Trophoblast cell (in vitro differentiated cells and primary cell): Measurements from ENCODE around the gene NFU1.

Experiments
- DNase-seq, 2 donors: peaks; one replicate each; pipeline ENCODE4 v3.0.0-alpha.2; 2016
- H2AFZ ChIP-seq: 2 replicates; pipeline ENCODE4 v1.6.1; 2013; ENCODE audit warnings: low read length, moderate library complexity, mild to moderate bottlenecking; ENCODE audit not compliant: insufficient read depth, poor library complexity
- H2AK5ac ChIP-seq: 2 replicates; pipeline ENCODE4 v1.6.1; 2013; ENCODE audit warnings: mild to moderate bottlenecking, low read length
- H2BK120ac ChIP-seq: 2 replicates; pipeline ENCODE4 v1.6.1; 2013; ENCODE audit warnings: low read length, mild to moderate bottlenecking, moderate library complexity; ENCODE audit not compliant: insufficient read depth, poor library complexity
- H2BK12ac ChIP-seq: 2 replicates; pipeline ENCODE4 v1.6.1; 2013; ENCODE audit warnings: mild to moderate bottlenecking, low read length, moderate library complexity
- H2BK5ac ChIP-seq: 2 replicates; pipeline ENCODE4 v1.6.1; 2013; ENCODE audit warnings: low read length, low read depth, moderate library complexity, mild to moderate bottlenecking; ENCODE audit not compliant: poor library complexity
- H3K14ac ChIP-seq: 2 replicates; pipeline ENCODE4 v1.6.1; 2013; ENCODE audit warnings: mild to moderate bottlenecking, low read length
- H3K18ac ChIP-seq: 2 replicates; pipeline ENCODE4 v1.6.1; 2013; ENCODE audit warnings: mild to moderate bottlenecking, low read length
- H3K23ac ChIP-seq: 2 replicates; pipeline ENCODE4 v1.6.1; 2013; ENCODE audit warnings: low read length
- H3K27ac ChIP-seq: 2 replicates; pipeline ENCODE4 v1.5.1; 2013; ENCODE audit warnings: low read depth, mild to moderate bottlenecking, inconsistent platforms, low read length, moderate library complexity
- H3K27me3 ChIP-seq: 2 replicates; pipeline ENCODE4 v1.6.1; 2013; ENCODE audit warnings: inconsistent platforms, mild to moderate bottlenecking, low read length, moderate library complexity; ENCODE audit not compliant: insufficient read depth
- H3K36me3 ChIP-seq, 2 experiments: 1 replicate in 1 of 2; 2 replicates in 1 of 2; pipeline ENCODE4 v1.6.1; 2013; ENCODE audit warnings: low read length in 2 of 2, mild to moderate bottlenecking in 2 of 2, moderate library complexity in 1 of 2; ENCODE audit not compliant: insufficient read depth in 2 of 2, control insufficient read depth in 1 of 2
- H3K4ac ChIP-seq: 2 replicates; pipeline ENCODE4 v1.6.1; 2013; ENCODE audit warnings: low read depth, mild to moderate bottlenecking, low read length, moderate library complexity
- H3K4me1 ChIP-seq, 2 experiments: 1 replicate in 1 of 2; 2 replicates in 1 of 2; pipeline ENCODE4 v1.6.1; 2013; ENCODE audit warnings: low read length in 2 of 2, mild to moderate bottlenecking in 2 of 2, moderate library complexity in 1 of 2; ENCODE audit not compliant: insufficient read depth in 2 of 2, control insufficient read depth in 1 of 2
- H3K4me2 ChIP-seq: 2 replicates; pipeline ENCODE4 v1.6.1; 2013; ENCODE audit warnings: inconsistent platforms, mild to moderate bottlenecking, low read length, moderate library complexity
- H3K4me3 ChIP-seq: 2 replicates; pipeline ENCODE4 v1.5.1; 2013; ENCODE audit warnings: mild to moderate bottlenecking, low read depth, low read length, inconsistent platforms
- H3K79me1 ChIP-seq: one replicate; pipeline ENCODE4 v1.6.1; 2013; ENCODE audit warnings: low read length
- H3K79me2 ChIP-seq: 2 replicates; pipeline ENCODE4 v1.6.1; 2013; ENCODE audit warnings: low read length, mild to moderate bottlenecking; ENCODE audit not compliant: control insufficient read depth, insufficient read depth, poor library complexity
- H3K9ac ChIP-seq: 2 replicates; pipeline ENCODE4 v1.6.1; 2013; ENCODE audit warnings: mild to moderate bottlenecking, low read length
- H3K9me3 ChIP-seq: 2 replicates; pipeline ENCODE4 v1.6.1; 2013; ENCODE audit warnings: low read depth, mild to moderate bottlenecking, control low read depth, inconsistent platforms, low read length; ENCODE audit not compliant: insufficient read depth
- H4K12ac ChIP-seq: 2 replicates; pipeline ENCODE4 v1.6.1; 2013; ENCODE audit warnings: low read depth, mild to moderate bottlenecking, low read length, moderate library complexity
- H4K8ac ChIP-seq: 2 replicates; pipeline ENCODE4 v1.6.1; 2013; ENCODE audit warnings: low read depth, mild to moderate bottlenecking, low read length, moderate library complexity
- H4K91ac ChIP-seq: one replicate; pipeline ENCODE4 v1.6.1; 2013; ENCODE audit warnings: low read depth, mild to moderate bottlenecking, low read length, moderate library complexity
- WGBS: extraction: QIAGEN DNeasy Blood & Tissue Kit; methylation state at CpG from one replicate; pipeline ENCODE4 v1.1.7; 2013; ENCODE audit warnings: missing lambda C conversion rate; ENCODE audit not compliant: insufficient read length, insufficient coverage; ENCODE audit errors: extremely low coverage; 5-methylcytosine and 5-hydroxymethylcytosine counted together

NFU1 gene

DNA sequence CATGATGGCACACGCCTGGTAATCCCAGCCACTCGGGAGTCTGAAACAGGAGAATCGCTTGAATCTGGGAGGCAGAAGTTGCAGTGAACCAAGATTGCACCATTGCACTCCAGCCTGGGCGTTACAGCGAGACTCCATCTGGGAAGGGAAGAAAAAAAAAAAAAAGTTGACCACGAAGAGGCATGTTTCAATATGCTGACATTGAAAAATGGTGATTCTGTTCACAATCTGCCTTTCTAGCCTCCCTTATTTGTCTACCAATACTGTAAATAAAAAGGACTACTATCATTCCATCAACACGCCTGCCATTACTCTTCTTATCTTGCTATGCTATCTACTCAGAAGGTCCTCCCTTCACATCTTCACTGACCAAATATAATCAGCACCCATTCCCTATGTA is 68.6 kb downstream of the NFU1 start:
- Histone ChIP-seq H3K79me1 (no peaks in the 10 kb centered on the region), H3K27ac (no peak overlapping the region), H3K4me3 (no peak overlapping the region), H3K4me2 (no peak overlapping the region), H3K23ac (no peak overlapping the region), H3K79me2 (no peaks in the 10 kb centered on the region), H4K12ac (no peak overlapping the region), H3K9me3 (no peaks in the 10 kb centered on the region), H2AK5ac (no peak overlapping the region), H3K4me1 (no peaks in the 10 kb centered on the region), H3K18ac (no peak overlapping the region), H4K91ac (no peak overlapping the region), H2BK120ac (no peak overlapping the region), H3K9ac (no peak overlapping the region), H2BK12ac (no peak overlapping the region), H3K27me3 (no peaks in the 10 kb centered on the region), H2BK5ac (no peak overlapping the region), H3K4ac (no peak overlapping the region), H2AFZ (no peak overlapping the region), H3K14ac (no peak overlapping the region), H3K36me3 (peaks cover 28 to 45% of the 10 kb centered on the region in 2 experiments), H4K8ac (no peak overlapping the region)
- no peak for DNase-seq
- WGBS, result no CpG with 5 or more reads among the region's 7 CpGs

GRCh38 chr2:69359371-69359770 is 77.9 kb downstream of the NFU1 start:
- H3K18ac ChIP-seq, result no peak overlapping the region
- no peak overlapping the region for H2BK120ac ChIP-seq
- H2BK12ac ChIP-seq, result no peak overlapping the region
- no peak overlapping the region for H3K27ac ChIP-seq
- H2AK5ac ChIP-seq, result no peak overlapping the region
- no peak overlapping the region for H3K4ac ChIP-seq
- H3K23ac ChIP-seq, result no peak overlapping the region
- no peak overlapping the region for H4K8ac ChIP-seq
- no peaks in the 10 kb centered on the region for H3K27me3 ChIP-seq
- H4K91ac ChIP-seq, result no peak overlapping the region
- H3K9me3 ChIP-seq, result no peaks in the 10 kb centered on the region
- no peak overlapping the region for H3K14ac ChIP-seq
- H3K79me1 ChIP-seq, result no peaks in the 10 kb centered on the region
- H2BK5ac ChIP-seq, result no peak overlapping the region
- H3K79me2 ChIP-seq, result no peaks in the 10 kb centered on the region
- H3K4me3 ChIP-seq, result no peak overlapping the region
- no peak overlapping the region for H2AFZ ChIP-seq
- no peak overlapping the region for H3K9ac ChIP-seq
- H3K4me1 ChIP-seq, result no peaks in the 10 kb centered on the region
- DNase-seq, result no peak
- H3K36me3 ChIP-seq, result peaks cover 43 to 59% of the 10 kb centered on the region in 2 experiments
- H3K4me2 ChIP-seq, result no peak overlapping the region
- no peak overlapping the region for H4K12ac ChIP-seq

DNA sequence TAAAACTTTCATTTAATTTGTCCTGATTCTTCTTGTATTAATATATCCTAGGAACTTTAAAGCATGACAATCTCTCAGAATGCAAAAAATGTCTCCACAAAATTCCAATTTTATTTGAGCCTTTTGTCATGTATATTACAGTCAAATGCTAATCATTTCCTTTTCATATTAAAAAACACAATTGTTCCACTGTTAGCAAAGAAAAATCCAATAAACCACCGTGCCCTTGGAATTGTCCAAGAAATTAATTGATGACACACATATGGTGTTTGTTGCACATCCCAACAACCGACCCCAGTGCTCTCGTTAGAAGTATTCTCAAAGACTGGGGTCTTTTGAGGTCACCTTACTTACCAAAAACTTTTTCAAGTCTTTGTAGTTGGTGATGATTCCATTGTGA is 78.3 kb downstream of the NFU1 start:
- no peak overlapping the region for H2AFZ ChIP-seq
- no peak overlapping the region for H2AK5ac ChIP-seq
- no peaks in the 10 kb centered on the region for H3K4me1 ChIP-seq
- H2BK5ac ChIP-seq, result no peak overlapping the region
- H3K27me3 ChIP-seq, result no peaks in the 10 kb centered on the region
- no peaks in the 10 kb centered on the region for H3K79me1 ChIP-seq
- no peak overlapping the region for H3K18ac ChIP-seq
- DNase-seq, result no peak
- H3K9me3 ChIP-seq, result no peaks in the 10 kb centered on the region
- H3K23ac ChIP-seq, result no peak overlapping the region
- H3K36me3 ChIP-seq, result peaks cover 43 to 58% of the 10 kb centered on the region in 2 experiments
- H3K27ac ChIP-seq, result no peak overlapping the region
- H3K79me2 ChIP-seq, result no peaks in the 10 kb centered on the region
- no peak overlapping the region for H4K91ac ChIP-seq
- no peak overlapping the region for H3K4me2 ChIP-seq
- H2BK12ac ChIP-seq, result no peak overlapping the region
- H2BK120ac ChIP-seq, result no peak overlapping the region
- no peak overlapping the region for H4K8ac ChIP-seq
- H3K4ac ChIP-seq, result no peak overlapping the region
- H4K12ac ChIP-seq, result no peak overlapping the region
- WGBS, result no CpG with 5 or more reads among the region's 3 CpGs
- H3K9ac ChIP-seq, result no peak overlapping the region
- no peak overlapping the region for H3K14ac ChIP-seq
- H3K4me3 ChIP-seq, result no peak overlapping the region

GRCh38 chr2:69356471-69356870 is 80.8 kb downstream of the NFU1 start:
- no peak for DNase-seq
- no peaks in the 10 kb centered on the region for H3K9me3 ChIP-seq
- no peak overlapping the region for H4K12ac ChIP-seq
- no peak overlapping the region for H2BK5ac ChIP-seq
- H4K8ac ChIP-seq, result no peak overlapping the region
- H3K23ac ChIP-seq, result no peak overlapping the region
- H3K4me1 ChIP-seq, result no peaks in the 10 kb centered on the region
- H4K91ac ChIP-seq, result no peak overlapping the region
- no peak overlapping the region for H3K27ac ChIP-seq
- no CpG with 5 or more reads among the region's 5 CpGs for WGBS
- H2BK12ac ChIP-seq, result no peak overlapping the region
- H3K4me2 ChIP-seq, result no peak overlapping the region
- no peaks in the 10 kb centered on the region for H3K79me2 ChIP-seq
- no peaks in the 10 kb centered on the region for H3K79me1 ChIP-seq
- H2AFZ ChIP-seq, result no peak overlapping the region
- H3K18ac ChIP-seq, result no peak overlapping the region
- H3K27me3 ChIP-seq, result no peaks in the 10 kb centered on the region
- no peak overlapping the region for H3K14ac ChIP-seq
- H3K4ac ChIP-seq, result no peak overlapping the region
- no peak overlapping the region for H3K9ac ChIP-seq
- no peak overlapping the region for H2BK120ac ChIP-seq
- H3K4me3 ChIP-seq, result no peak overlapping the region
- no peak overlapping the region for H2AK5ac ChIP-seq
- H3K36me3 ChIP-seq, result peaks cover 37 to 49% of the 10 kb centered on the region in 2 experiments
